H1 (cell line): ENCODE results near the gene SRGAP3. TPM values are rescaled to one million over a fixed set of nuclear protein-coding genes. Genes with fewer than 3 reads are reported as not detected.

Experiments used
- CTCF ChIA-PET: fragments of 300-600 bp; sonication (Branson Sonifier 250); formaldehyde crosslinking; loops from one replicate; lab custom pipeline; 2021; ENCODE audit not compliant: partially characterized antibody; lab: Charles Lee
- POLR2A ChIA-PET: fragments of 300-600 bp; sonication (Branson Sonifier 250); formaldehyde crosslinking; loops from one replicate; lab custom pipeline; 2021; ENCODE audit warnings: inconsistent platforms; ENCODE audit not compliant: partially characterized antibody; lab: Charles Lee
- DNase-seq, 2 experiments: peaks; one replicate each; pipeline versions ENCODE4 v3.0.0 to v3.0.0-alpha.2; 2010 to 2022; ENCODE audit warnings: low spot score in 2 of 2, low read depth in 1 of 2, mixed read lengths in 1 of 2
- FAIRE-seq: peaks from 2 replicates; lab custom pipeline; 2011; peaks lifted over from hg19 to GRCh38; lab: Jason Lieb, UNC
- H2AFZ ChIP-seq: 2 replicates; pipeline ENCODE4 v1.8.1; 2012; ENCODE audit warnings: low read length, inconsistent platforms
- H2AK5ac ChIP-seq: 2 replicates; pipeline ENCODE4 v1.6.1; 2013; ENCODE audit warnings: low read depth, low read length
- H2BK120ac ChIP-seq: replicated peaks from 2 replicates; pipeline ENCODE3; 2013; ENCODE audit warnings: low read depth, low read length, inconsistent platforms
- H2BK12ac ChIP-seq: 2 replicates; pipeline ENCODE4 v1.6.1; 2013; ENCODE audit warnings: low read depth, low read length
- H2BK15ac ChIP-seq: 2 replicates; pipeline ENCODE4 v1.6.1; 2013; ENCODE audit warnings: low read length
- H2BK20ac ChIP-seq: 2 replicates; pipeline ENCODE4 v1.6.1; 2013; ENCODE audit warnings: low read length
- H2BK5ac ChIP-seq: 2 replicates; pipeline ENCODE4 v1.6.1; 2013; ENCODE audit warnings: low read depth, low read length
- H3K14ac ChIP-seq: 2 replicates; pipeline ENCODE4 v1.6.1; 2013; ENCODE audit warnings: inconsistent platforms; ENCODE audit not compliant: insufficient read length
- H3K18ac ChIP-seq: 2 replicates; pipeline ENCODE4 v1.6.1; 2013; ENCODE audit warnings: low read length; ENCODE audit errors: extremely low read depth
- H3K23ac ChIP-seq: 2 replicates; pipeline ENCODE4 v1.6.1; 2013; ENCODE audit warnings: inconsistent platforms; ENCODE audit not compliant: insufficient read length
- H3K23me2 ChIP-seq: 2 replicates; pipeline ENCODE4 v1.6.1; 2013; ENCODE audit warnings: low read depth, low read length
- H3K27ac ChIP-seq: 2 replicates; pipeline ENCODE4 v1.6.1; 2011; ENCODE audit warnings: low read depth, low read length, inconsistent platforms
- H3K27me3 ChIP-seq, 4 experiments: replicated peaks in 1 of 4; 1 replicate in 1 of 4; 2 replicates in 3 of 4; pipeline versions ENCODE4 v1.6.1 to v1.8.1; 2011 to 2013; ENCODE audit warnings: low read length in 3 of 4, mild to moderate bottlenecking in 3 of 4, inconsistent platforms in 2 of 4, mixed read lengths in 2 of 4, moderate library complexity in 1 of 4; ENCODE audit not compliant: control insufficient read depth in 3 of 4, insufficient read depth in 3 of 4; ENCODE audit errors: extremely low read depth in 1 of 4
- H3K36me3 ChIP-seq, 4 experiments: 2 replicates each; pipeline versions ENCODE4 v1.6.1 to v1.8.1; 2011 to 2013; ENCODE audit warnings: mild to moderate bottlenecking in 4 of 4, low read length in 3 of 4, moderate library complexity in 2 of 4, control low read depth in 1 of 4, inconsistent platforms in 1 of 4; ENCODE audit not compliant: insufficient read depth in 4 of 4, control insufficient read depth in 2 of 4
- H3K4ac ChIP-seq: replicated peaks from 2 replicates; pipeline ENCODE3; 2013; ENCODE audit warnings: low read length, low read depth, mixed read lengths, inconsistent platforms; ENCODE audit not compliant: insufficient read length
- H3K4me1 ChIP-seq, 4 experiments: replicated peaks in 1 of 4; 1 replicate in 1 of 4; 2 replicates in 3 of 4; pipeline versions ENCODE4 v1.6.1 to v1.8.1; 2011 to 2013; ENCODE audit warnings: low read length in 3 of 4, inconsistent platforms in 2 of 4, mixed read lengths in 1 of 4; ENCODE audit not compliant: insufficient read depth in 4 of 4, control insufficient read depth in 3 of 4
- H3K4me2 ChIP-seq, 2 experiments: 2 replicates each; pipeline versions ENCODE4 v1.6.1 to v1.8.1; 2011 to 2013; ENCODE audit warnings: low read depth in 2 of 2, low read length in 2 of 2, control low read depth in 1 of 2, inconsistent platforms in 1 of 2, mild to moderate bottlenecking in 1 of 2; ENCODE audit not compliant: insufficient read depth in 1 of 2
- H3K4me3 ChIP-seq, 4 experiments: fragments of 200-600, 300-600 bp in 1 of 4; sonication (generic), shearing (Covaris generic), sonication (Bioruptor Twin) in 1 of 4; 2 replicates each; pipeline versions ENCODE4 v1.5.1 to v1.8.1; 2011 to 2016; ENCODE audit warnings: low read length in 4 of 4, low read depth in 3 of 4, control low read depth in 2 of 4, inconsistent platforms in 2 of 4, mild to moderate bottlenecking in 2 of 4, mixed read lengths in 1 of 4, moderate library complexity in 1 of 4; ENCODE audit not compliant: insufficient read depth in 2 of 4; ENCODE audit errors: extremely low read depth in 1 of 4
- H3K56ac ChIP-seq: replicated peaks from 2 replicates; pipeline ENCODE3; 2013; ENCODE audit warnings: low read depth, mild to moderate bottlenecking, mixed read lengths, low read length, inconsistent platforms; ENCODE audit not compliant: insufficient read length
- H3K79me1 ChIP-seq: 2 replicates; pipeline ENCODE4 v1.6.1; 2013; ENCODE audit warnings: low read depth, low read length, control low read depth
- H3K79me2 ChIP-seq, 2 experiments: 2 replicates each; pipeline versions ENCODE4 v1.6.1 to v1.8.1; 2012 to 2013; ENCODE audit warnings: low read length in 2 of 2, mild to moderate bottlenecking in 2 of 2, inconsistent platforms in 1 of 2; ENCODE audit not compliant: insufficient read depth in 2 of 2, control insufficient read depth in 1 of 2
- H3K9ac ChIP-seq, 4 experiments: replicated peaks in 1 of 4; 1 replicate in 1 of 4; 2 replicates in 3 of 4; pipeline versions ENCODE4 v1.6.1 to v1.8.1; 2011 to 2013; ENCODE audit warnings: low read depth in 3 of 4, low read length in 3 of 4, control low read depth in 2 of 4, mild to moderate bottlenecking in 2 of 4, moderate library complexity in 2 of 4, inconsistent platforms in 1 of 4; ENCODE audit errors: extremely low read depth in 1 of 4
- H3K9me3 ChIP-seq, 2 experiments: 2 replicates each; pipeline versions ENCODE4 v1.6.1 to v1.8.1; 2012 to 2013; ENCODE audit warnings: mild to moderate bottlenecking in 2 of 2, moderate library complexity in 2 of 2, control low read depth in 1 of 2, inconsistent platforms in 1 of 2, low read depth in 1 of 2, low read length in 1 of 2, mixed read lengths in 1 of 2; ENCODE audit not compliant: insufficient read depth in 2 of 2
- H4K20me1 ChIP-seq, 2 experiments: replicated peaks in 1 of 2; 2 replicates each; pipeline versions ENCODE3 to v1.8.1; 2011 to 2013; ENCODE audit warnings: inconsistent platforms in 2 of 2, low read length in 2 of 2, mild to moderate bottlenecking in 1 of 2; ENCODE audit not compliant: insufficient read depth in 2 of 2, control insufficient read depth in 1 of 2
- H4K5ac ChIP-seq: 2 replicates; pipeline ENCODE4 v1.6.1; 2013; ENCODE audit warnings: low read length, low read depth, mixed read lengths, inconsistent platforms; ENCODE audit not compliant: insufficient read length
- H4K8ac ChIP-seq: 2 replicates; pipeline ENCODE4 v1.8.0; 2013; ENCODE audit warnings: mild to moderate bottlenecking, moderate library complexity, low read length, inconsistent platforms; ENCODE audit not compliant: insufficient read depth; ENCODE audit errors: extremely low read depth
- H4K91ac ChIP-seq: replicated peaks from 2 replicates; pipeline ENCODE3; 2013; ENCODE audit warnings: low read length, mixed read lengths, inconsistent platforms; ENCODE audit not compliant: insufficient read length
- BRCA1 ChIP-seq: IDR thresholded peaks from 2 replicates; pipeline ENCODE4 v1.6.1; 2012; ENCODE audit warnings: low read depth, low read length, improper control_type of control experiment
- CBX8 ChIP-seq: fragments of 300-800, 300-1000 bp; sonication (generic); IDR thresholded peaks from 2 replicates; pipeline ENCODE4 v1.7.1; 2016; ENCODE audit warnings: low read depth, low read length, borderline replicate concordance
- CEBPB ChIP-seq: IDR thresholded peaks from 2 replicates; pipeline ENCODE4 v1.6.1; 2012; ENCODE audit warnings: low read depth, low read length
- CTBP2 ChIP-seq: IDR thresholded peaks from 2 replicates; pipeline ENCODE4 v1.7.0; 2011; ENCODE audit warnings: borderline replicate concordance, mild to moderate bottlenecking, moderate library complexity, mixed read lengths, low read length; ENCODE audit not compliant: insufficient read depth, insufficient read length
- KDM4A ChIP-seq: IDR thresholded peaks from one replicate; pipeline ENCODE4 v1.7.1; 2012; ENCODE audit warnings: low read depth, mild to moderate bottlenecking, moderate library complexity, low read length, inconsistent platforms; ENCODE audit not compliant: severe bottlenecking
- MAFK ChIP-seq: IDR thresholded peaks from 2 replicates; pipeline ENCODE4 v1.6.1; 2012; ENCODE audit warnings: low read depth, mild to moderate bottlenecking, improper control_type of control experiment, low read length
- RBBP5 ChIP-seq: IDR thresholded peaks from 2 replicates; pipeline ENCODE4 v1.7.1; 2012; ENCODE audit warnings: low read depth, mild to moderate bottlenecking, inconsistent platforms, low read length, moderate library complexity, borderline replicate concordance
- RNF2 ChIP-seq: fragments of 200-900, 300-1000 bp; sonication (generic); IDR thresholded peaks from 2 replicates; pipeline ENCODE4 v1.7.1; 2016; ENCODE audit warnings: borderline replicate concordance, low read depth, mild to moderate bottlenecking, antibody characterized with exemption, low read length; ENCODE audit not compliant: poor library complexity, severe bottlenecking; ENCODE audit errors: missing control alignments
- SAP30 ChIP-seq: fragments of 300-600 bp; sonication (generic); IDR thresholded peaks from 2 replicates; pipeline ENCODE4 v1.7.1; 2012; ENCODE audit warnings: low read length, moderate library complexity, mild to moderate bottlenecking, inconsistent platforms; ENCODE audit not compliant: insufficient read depth, insufficient replicate concordance
- SUZ12 ChIP-seq: fragments of 200-600 bp; sonication (generic); IDR thresholded peaks from 2 replicates; pipeline ENCODE4 v1.6.1; 2012; ENCODE audit warnings: mild to moderate bottlenecking, inconsistent platforms, low read length, moderate library complexity, mixed read lengths
- YY1 ChIP-seq: IDR thresholded peaks from 2 replicates; pipeline ENCODE4 v1.6.1; 2011; ENCODE audit warnings: low read depth, mild to moderate bottlenecking, low read length
- WGBS, 2 experiments: shearing (Covaris generic) in 1 of 2; methylation state at CpG; one replicate each; pipeline versions ENCODE4 v1.1.6 to v1.1.7; 2013 to 2015; ENCODE audit warnings: low lambda C conversion rate in 2 of 2, mixed read lengths in 2 of 2, inconsistent platforms in 1 of 2, low coverage in 1 of 2, missing lambda C conversion rate in 1 of 2; ENCODE audit not compliant: insufficient replicate concordance in 2 of 2, insufficient coverage in 1 of 2, insufficient read length in 1 of 2; ENCODE audit errors: extremely low coverage in 1 of 2, missing lambda C conversion rate in 1 of 2; 5-methylcytosine and 5-hydroxymethylcytosine counted together
- polyA plus RNA-seq, 7 experiments: library from polyadenylated mRNA; depleted of rRNA in 3 of 7; stranded (reverse) in 5 of 7; unstranded in 2 of 7; fragments of >200 nt in 5 of 7; fragments of 200-250 nt in 2 of 7; gene quantifications; 1 replicate in 5 of 7; 2 replicates in 1 of 7; 4 replicates in 1 of 7; pipeline versions ENCODE4 v1.2.1 to v1.2.3, GENCODE V29; 2011 to 2013; ENCODE audit warnings: missing spikeins in 2 of 7, mixed read lengths in 2 of 7
- total RNA-seq: library from RNA; stranded (reverse); fragmentation: NEBNext Ultra II Directional; extraction: Animal tissue kit (Norgen Biotek cat#: 25700); gene quantifications from 2 replicates; pipeline ENCODE4 v1.2.1, GENCODE V29; 2021

SRGAP3 gene
- total and polyA plus RNA-seq, 2 of the 8 experiments (the other 6 are each of a cell fraction or from before 2014, with no cell fraction given), result 5.8 to 11.4 TPM

GRCh38 chr3:9253327-9253726 is 3.9 kb upstream of the SRGAP3 start:
- no peak overlapping the region for H3K56ac ChIP-seq
- H3K23ac ChIP-seq, result no peak overlapping the region
- H3K9me3 ChIP-seq, result no peaks in the 10 kb centered on the region; a peak in 1 of 4 replicates
- H3K79me2 ChIP-seq, result no peaks in the 10 kb centered on the region
- no peak overlapping the region for H2BK20ac ChIP-seq
- no peaks in the 10 kb centered on the region; a peak in 1 of 7 replicates for H3K27me3 ChIP-seq
- H3K4ac ChIP-seq, result no peak overlapping the region
- H3K4me2 ChIP-seq, result no peak overlapping the region
- FAIRE-seq (no peak), DNase-seq (no peak)
- H4K20me1 ChIP-seq, result no peaks in the 10 kb centered on the region
- no peaks in the 10 kb centered on the region; the same call in 1 of the 2 replicates for H3K79me1 ChIP-seq
- no peak overlapping the region for H2BK15ac ChIP-seq
- CTCF ChIA-PET, result interaction anchor here (0.7 to 4.9 kb wide), 8 partner anchors 10 to 266 kb away, joined by 3 to 32 read pairs (median 3); no protein-coding TSS in a partner anchor
- no peak overlapping the region for H4K8ac ChIP-seq
- 79% methylated on average over 7 of the region's 7 CpGs; no CpG with 5 or more reads in 1 of the 2 experiments for WGBS, 2 experiments
- H4K5ac ChIP-seq, result no peak overlapping the region
- POLR2A ChIA-PET, result no interaction called here
- no peak overlapping the region for H3K9ac ChIP-seq
- no peak overlapping the region for H4K91ac ChIP-seq
- no peak overlapping the region for H2AFZ ChIP-seq
- H3K4me3 ChIP-seq, result no peak overlapping the region
- H3K36me3 ChIP-seq, result no peaks in the 10 kb centered on the region
- no peak overlapping the region for H2BK120ac ChIP-seq
- H3K23me2 ChIP-seq, result peaks cover 6% of the 10 kb centered on the region
- no peak overlapping the region for H3K27ac ChIP-seq
- H3K14ac ChIP-seq, result no peak overlapping the region
- no peak overlapping the region for H2AK5ac ChIP-seq
- H3K4me1 ChIP-seq, result peaks cover 5 to 16% (median 11%) of the 10 kb centered on the region in 4 experiments
- TF ChIP-seq YY1, result no peak
- TF ChIP-seq RNF2, result no peak
- TF ChIP-seq KDM4A, result no peak
- TF ChIP-seq RBBP5, result no peak
- no peak for TF ChIP-seq MAFK
- no peak for TF ChIP-seq BRCA1
- TF ChIP-seq CBX8, result no peak
- no peak for TF ChIP-seq SUZ12
- no peak for TF ChIP-seq SAP30
- TF ChIP-seq CEBPB, result no peak
- no peak for TF ChIP-seq CTBP2
- no peak overlapping the region for H2BK5ac ChIP-seq
- no peak overlapping the region for H2BK12ac ChIP-seq
- no peak overlapping the region; the same call in 1 of the 2 replicates for H3K18ac ChIP-seq
